NCI-H1930 (cell line): ENCODE data around the gene TBC1D21.
A peak's percentile ranks its signal among the peaks of the same experiment; 100 is the strongest.

Experiments used
- DNase-seq, 2 experiments: peaks; one replicate each; lab custom pipeline; 2025; lab: John Stamatoyannopoulos, UW

The TBC1D21 gene

DNA sequence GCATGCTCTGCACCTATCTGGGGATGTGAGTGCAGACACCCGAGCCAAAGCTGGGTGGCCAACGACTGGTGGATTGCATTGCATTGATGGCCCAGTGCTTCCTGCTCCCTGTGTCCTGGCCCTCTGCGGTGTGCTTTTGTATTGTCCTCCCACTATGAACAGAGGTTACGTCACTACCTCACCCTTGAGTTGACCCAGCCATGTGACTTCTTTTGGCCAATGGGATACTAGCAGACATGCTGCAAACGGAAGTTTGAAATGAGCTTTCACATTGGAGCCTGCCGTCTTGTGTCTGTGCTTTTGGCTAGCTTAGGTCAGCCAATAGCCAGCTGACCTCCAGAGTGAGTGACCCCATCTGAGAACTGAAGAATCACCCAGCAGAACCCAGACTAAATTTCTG, 15.3 kb upstream of the TBC1D21 start:
- DNase-seq, result no peak

GRCh38 chr15:73862276-73862675, 11.1 kb upstream of the TBC1D21 start:
- no peak for DNase-seq

DNA sequence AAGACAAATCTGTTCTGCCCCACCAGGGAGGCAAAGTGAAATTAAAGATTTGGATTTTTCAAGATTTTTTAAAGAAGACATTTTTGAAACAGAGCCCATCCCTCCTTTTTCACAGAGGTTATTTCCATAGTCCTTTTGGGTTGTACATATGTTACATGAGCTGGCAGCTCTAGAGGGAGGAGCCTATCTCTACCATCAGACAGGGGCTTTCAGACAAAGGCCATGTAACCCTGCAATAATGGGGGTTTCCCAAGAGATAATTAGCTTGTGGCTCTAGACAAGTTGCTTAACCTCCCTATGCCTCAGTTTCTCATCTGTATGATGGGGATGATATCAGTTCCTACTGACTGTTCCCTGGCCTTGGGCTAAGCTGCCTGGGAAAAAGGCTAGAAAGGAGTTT, 8.0 kb upstream of the TBC1D21 start:
- no peak for DNase-seq

GRCh38 chr15:73865904-73866303, 7.5 kb upstream of the TBC1D21 start:
- no peak for DNase-seq

DNA sequence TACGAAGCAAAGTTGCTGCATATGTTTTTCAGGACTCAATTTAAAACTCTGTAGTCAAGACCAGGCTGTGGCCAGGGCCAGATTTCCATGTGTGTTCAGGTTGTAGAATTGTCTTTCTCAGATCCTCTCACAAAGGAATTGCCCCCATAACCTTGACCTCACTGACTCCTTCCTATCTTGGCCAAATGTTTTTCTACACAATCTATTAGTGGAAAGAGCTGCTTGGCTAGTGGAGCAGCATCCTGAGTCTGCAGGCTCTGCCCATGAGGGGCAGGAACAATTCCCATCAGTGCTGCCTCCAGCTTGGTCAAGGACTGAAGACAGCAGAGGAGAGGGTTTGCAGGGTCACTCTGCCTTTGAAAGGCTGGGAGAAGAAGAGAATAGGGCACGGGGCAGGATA, 6.9 kb upstream of the TBC1D21 start:
- DNase-seq, result no peak

DNA sequence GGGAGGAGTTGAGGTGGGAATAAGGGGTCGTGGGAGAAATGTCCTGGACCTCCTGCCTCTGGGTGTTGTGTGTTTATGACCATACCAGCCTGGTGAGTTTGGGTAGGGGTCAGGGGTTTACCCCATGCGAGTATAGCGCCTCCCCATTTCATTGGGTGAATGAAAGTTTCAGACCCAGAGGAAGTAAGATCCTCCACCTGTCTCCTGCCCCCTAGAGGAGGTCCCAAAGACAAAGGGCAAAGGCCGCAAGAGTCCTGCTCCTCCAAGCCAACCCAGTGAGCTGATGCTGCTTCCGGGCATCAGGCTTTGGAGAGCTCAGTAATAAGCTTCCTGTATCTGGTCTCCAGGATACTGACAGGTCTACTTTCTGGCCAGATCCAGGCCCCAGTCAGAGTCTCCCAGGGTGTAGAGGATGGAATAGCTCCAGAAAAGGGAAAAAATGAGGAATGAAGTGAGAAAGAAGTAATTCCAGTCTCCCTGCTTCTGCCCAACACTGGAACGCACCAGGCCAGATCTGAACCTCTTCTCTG, 6.4 kb upstream of the TBC1D21 start:
- no peak for DNase-seq

DNA sequence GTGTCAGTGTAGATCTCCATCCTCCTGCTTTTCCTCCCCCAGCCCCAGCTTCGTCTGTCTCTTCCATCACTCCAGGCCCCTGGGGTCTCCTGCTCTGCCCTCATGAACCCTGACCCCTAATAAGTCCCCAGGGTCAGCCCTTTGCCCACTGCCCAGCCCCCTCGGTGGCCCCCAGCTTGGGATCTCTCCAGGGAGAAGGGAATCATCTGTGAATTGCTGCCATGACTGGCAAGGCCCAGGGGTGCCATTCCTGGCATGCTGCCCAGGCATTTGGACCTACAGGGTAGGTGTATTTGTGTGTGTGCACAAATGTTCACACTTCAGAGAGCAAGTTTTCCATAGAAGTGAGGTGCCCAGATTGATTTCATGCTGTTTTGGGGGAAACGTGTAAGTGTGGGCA, 5.9 kb upstream of the TBC1D21 start:
- no peak for DNase-seq

- DNase-seq, result no peak
These were observed 5.4 kb upstream of the TBC1D21 start for GRCh38 chr15:73867956-73868355.

DNA sequence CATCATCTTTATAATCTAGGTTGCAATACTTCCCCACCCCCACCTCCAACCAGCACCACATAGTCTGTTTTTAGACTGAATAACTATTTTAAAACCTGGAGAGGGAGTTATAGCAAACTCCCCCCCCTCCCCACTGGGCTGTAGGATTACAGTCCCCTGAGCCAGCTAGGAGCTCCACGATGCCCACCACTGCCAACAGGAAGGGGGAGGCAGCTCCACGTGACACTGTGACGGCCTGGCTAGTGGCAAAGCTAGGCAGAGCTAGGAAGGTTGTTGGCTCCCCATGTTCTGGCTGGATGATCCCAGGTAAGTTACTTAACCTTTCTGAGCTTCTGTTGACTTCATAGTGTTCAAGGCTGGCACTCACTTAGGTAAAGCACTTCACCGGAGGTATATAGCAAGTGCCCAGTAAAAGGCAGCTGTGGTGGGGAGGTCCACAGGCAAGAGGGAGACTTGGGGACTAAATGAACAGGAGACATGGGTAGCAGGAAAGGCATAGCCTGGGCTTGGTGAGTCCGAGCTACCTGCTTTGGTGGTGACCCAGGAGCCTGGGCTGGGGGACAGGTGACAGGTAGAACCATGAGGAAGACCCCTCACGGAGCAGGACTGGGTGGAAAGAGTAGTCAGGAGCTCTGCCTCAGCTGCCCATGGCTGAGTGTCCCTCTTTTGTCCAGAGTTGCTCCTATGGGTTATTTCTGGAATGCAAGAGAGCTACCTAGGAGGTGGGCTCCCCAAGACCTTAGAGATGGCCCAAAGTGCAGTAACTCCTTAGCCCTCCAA, 4.0 kb upstream of the TBC1D21 start:
- no peak for DNase-seq

DNA sequence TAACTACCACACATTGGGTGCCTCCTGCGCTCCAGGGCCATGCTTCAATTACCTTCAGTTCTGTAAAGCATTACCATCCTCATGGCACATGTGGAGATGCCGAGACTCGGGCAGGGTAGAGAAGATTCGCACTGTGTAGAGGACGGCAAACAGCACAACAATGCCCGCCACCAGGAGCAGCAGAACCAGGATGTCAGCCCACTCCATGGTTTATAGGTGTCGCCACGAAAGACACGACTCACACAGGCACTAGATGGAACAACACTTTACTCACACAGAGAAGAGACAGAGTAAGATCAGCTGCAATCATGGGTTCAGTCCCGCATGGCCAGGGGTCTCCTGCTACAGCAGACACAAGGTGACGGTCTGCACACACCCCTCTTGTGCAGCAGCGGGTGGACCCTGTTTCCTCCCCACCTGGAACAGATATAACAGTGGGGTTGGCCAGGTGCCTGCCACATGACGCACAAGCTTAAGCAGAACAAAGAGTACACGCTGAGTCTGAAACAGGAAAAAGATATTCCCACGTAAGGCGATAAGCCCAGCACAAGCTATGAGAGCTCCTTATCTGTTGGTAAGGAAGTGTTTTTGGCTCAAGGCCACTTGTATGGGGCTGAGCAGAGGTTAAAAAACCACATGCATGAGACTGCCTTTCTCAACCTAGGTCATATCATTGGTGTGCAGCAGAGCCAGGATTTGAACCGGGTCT, 2.5 kb upstream of the TBC1D21 start:
- no peak for DNase-seq

GRCh38 chr15:73872346-73872745, 1.0 kb upstream of the TBC1D21 start:
- no peak for DNase-seq

DNA sequence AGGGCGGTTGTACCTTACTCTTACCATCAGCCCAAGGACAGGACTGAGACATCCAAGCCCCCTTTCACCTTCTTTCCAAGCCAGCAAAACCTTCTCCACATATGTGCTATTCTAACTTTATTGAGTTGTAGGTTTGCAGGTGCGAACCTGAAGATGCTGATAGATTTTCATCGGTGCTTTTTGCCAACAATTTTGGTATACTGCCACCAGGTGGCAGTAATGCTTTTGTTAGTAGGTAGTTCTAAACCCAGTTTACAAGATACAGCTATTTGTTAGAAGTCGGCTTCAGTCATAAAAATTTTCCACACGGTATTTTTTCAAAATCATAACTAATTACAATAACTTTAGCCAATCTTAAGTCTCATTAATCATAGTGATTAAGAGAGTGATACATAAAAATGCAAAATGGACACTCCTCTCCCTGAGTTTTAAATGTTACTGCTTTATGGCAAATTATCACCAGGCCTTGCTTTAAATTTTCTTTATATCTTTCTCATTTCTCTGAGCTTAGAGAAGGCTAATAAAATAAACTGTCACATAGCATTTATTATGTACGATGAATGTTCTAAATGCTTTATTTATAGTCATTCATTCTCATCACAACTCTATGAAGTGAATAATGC, 636 bp downstream of the TBC1D21 start:
- DNase-seq, result peak in 1 of 2 experiments; percentile 1

- no peak for DNase-seq
These were observed 6.1 kb downstream of the TBC1D21 start for GRCh38 chr15:73879426-73879825.

GRCh38 chr15:73881579-73882320, 8.4 kb downstream of the TBC1D21 start:
- DNase-seq, result no peak

- no peak for DNase-seq
These were observed 9.5 kb downstream of the TBC1D21 start for GRCh38 chr15:73882761-73883419.

GRCh38 chr15:73884159-73884558, 10.8 kb downstream of the TBC1D21 start:
- no peak for DNase-seq

DNA sequence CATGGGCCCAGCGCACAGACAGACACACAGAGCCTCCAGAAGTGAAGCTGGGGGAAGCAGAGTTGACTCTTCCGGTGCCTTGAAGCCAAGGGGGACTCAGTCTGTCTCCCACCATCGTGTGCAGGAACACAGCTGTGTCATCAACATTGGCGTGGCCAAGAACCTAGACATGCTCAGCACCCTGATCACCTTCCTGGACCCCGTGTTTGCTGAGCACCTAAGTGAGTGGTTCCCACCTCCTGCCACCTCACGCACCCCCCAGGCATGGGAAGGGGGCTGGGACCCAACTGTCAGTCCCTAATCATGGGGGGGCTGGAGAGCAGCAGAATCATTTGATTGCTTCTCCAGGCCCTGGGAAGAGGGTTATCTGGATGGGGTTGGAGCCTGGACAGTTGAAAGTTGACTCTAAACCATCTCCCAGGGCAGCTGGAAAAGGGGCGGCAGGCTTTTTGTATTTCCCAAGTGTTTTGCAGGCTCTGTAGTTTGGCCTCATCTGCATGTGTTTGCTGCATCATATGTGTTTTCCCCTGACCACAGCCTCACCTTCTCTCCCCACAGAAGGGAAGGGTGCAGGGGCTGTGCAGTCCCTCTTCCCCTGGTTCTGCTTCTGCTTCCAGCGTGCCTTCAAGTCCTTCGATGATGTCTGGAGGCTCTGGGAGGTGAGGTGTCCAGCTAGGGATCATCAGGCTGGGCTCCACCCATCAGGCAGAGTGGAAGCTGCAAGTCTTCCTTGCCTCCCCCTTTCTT, 12.8 kb downstream of the TBC1D21 start:
- no peak for DNase-seq

DNA sequence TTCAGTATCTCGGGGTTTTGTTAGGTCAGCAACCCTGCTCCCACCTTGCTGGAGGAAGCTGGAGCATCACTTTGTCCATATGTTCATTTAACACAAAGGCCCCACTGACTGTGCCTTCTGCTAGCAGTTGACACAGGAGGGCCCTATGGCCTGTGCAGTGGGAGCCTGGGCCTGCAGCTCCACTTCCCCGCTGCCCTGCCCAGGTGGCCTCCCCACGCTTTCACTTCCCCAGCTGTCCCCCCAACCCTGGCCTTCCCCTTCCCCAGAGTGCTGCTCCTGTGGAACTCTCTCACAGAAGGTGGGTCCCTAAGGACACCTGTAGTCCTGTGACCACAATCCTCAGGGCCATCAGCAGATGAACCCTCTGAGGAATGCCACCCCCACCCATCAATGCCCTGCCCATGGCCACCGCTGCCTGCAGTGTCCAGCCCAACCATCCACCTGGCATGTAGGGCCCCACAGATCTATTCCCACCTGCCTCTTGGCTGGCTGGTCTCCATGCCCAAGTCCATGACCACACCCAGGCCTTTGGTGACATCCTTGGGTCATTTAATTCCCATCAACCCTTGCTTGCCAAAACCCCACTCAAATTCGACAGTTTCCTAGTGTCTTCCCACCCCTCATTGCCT, 13.5 kb downstream of the TBC1D21 start:
- no peak for DNase-seq

DNA sequence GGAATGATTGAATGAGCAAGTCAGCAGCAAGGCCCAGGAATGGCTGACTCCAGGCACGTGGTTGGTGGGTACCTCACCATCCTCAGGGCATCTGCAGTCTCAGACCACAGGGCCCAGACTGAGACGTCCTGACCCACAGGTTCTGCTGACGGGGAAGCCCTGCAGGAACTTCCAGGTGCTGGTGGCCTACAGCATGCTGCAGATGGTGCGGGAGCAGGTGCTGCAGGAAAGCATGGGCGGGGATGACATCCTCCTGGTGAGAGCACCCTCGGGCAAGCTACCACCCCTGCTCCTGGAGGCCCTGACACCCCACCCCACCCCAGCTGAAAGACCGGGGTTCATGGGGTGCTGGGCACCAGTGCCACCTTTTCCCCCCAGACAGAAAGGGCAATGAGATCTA, 14.1 kb downstream of the TBC1D21 start:
- DNase-seq, result no peak

DNA sequence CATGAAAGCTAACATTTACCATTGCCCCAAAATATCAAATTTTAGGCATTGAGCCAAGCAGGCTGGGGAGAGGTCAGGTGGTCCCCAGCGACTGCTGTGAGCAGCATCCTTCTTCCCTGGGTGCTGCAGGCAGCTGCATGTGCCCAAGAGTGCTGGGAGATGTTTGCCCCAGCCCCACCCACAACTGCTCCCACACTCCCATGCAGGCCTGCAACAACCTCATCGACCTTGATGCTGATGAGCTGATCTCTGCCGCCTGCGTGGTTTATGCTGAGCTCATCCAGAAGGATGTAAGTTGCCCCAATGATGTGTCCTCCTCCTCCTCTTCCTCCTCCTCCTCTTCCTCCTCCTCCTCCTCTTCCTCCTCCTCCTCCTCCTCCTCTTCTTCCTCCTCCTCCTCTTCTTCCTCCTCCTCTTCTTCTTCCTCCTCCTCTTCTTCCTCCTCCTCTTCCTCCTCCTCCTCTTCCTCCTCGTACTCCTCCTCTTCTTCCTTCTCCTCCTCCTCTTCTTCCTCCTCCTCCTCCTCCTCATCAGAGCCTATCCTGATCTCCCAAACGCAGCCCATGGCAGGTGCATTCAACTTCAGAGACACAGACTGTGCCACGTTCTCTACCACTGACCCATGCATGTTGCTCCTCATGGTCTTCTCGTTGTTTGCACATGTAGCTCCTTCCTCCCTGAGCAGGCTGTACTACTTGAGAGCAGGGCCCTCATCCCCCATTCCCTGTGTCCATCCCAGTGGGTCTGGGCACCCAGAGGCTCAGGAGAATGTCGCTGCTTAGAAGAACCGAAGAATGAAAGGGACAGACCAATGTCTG, 15.1 kb downstream of the TBC1D21 start:
- no peak for DNase-seq
